Activated CD8-positive, alpha-beta T cell treated with anti-CD3 and anti-CD28 coated beads for 36 hours (primary cell): Measurements from ENCODE around the gene CRYGD. TPM values are rescaled to one million over a fixed set of nuclear protein-coding genes. Genes with fewer than 3 reads are reported as not detected.
A peak's percentile ranks its signal among the peaks of the same experiment; 100 is the strongest.
"Not testable (repeated sequence)": the region's sequence is repeated elsewhere in the genome, so short reads cannot be mapped to it uniquely, and the experiment has no call there.

ENCODE experiments used
- ATAC-seq: fragments of 200-7000 bp; cut with Tn5 transposase; one replicate; pipeline ENCODE4 v1.10.0; 2021; ENCODE audit warnings: mild to moderate bottlenecking, moderate library complexity
- CTCF ChIA-PET: fragments of 350-600 bp; sonication (Branson Sonifier 250); formaldehyde crosslinking; loops from one replicate; lab custom pipeline; 2021; ENCODE audit warnings: antibody characterized with exemption; lab: Charles Lee
- POLR2A ChIA-PET: fragments of 350-600 bp; sonication (Branson Sonifier 250); formaldehyde crosslinking; loops from one replicate; lab custom pipeline; 2021; ENCODE audit warnings: antibody characterized with exemption; lab: Charles Lee
- DNase-seq: peaks from one replicate; pipeline ENCODE4 v3.0.0-alpha.2; 2020
- H3K27ac Mint-ChIP-seq: one replicate; pipeline ENCODE4 v1.8.0; 2021; ENCODE audit warnings: mild to moderate bottlenecking, mixed read lengths
- H3K27me3 Mint-ChIP-seq: one replicate; pipeline ENCODE4 v1.8.0; 2021; ENCODE audit warnings: mixed read lengths
- H3K36me3 Mint-ChIP-seq: one replicate; pipeline ENCODE4 v1.8.0; 2021; ENCODE audit warnings: low read depth, mixed read lengths
- H3K4me1 Mint-ChIP-seq: one replicate; pipeline ENCODE4 v1.8.0; 2021; ENCODE audit warnings: low read depth, mixed read lengths
- H3K4me3 Mint-ChIP-seq: one replicate; pipeline ENCODE4 v1.8.0; 2021; ENCODE audit warnings: mild to moderate bottlenecking, moderate library complexity, mixed read lengths
- H3K9me3 Mint-ChIP-seq: one replicate; pipeline ENCODE4 v1.8.0; 2021; ENCODE audit warnings: mixed read lengths
- intact Hi-C: fragments of 100-400 bp; cut with micrococcal nuclease; formaldehyde crosslinking; loops from one replicate; pipeline ENCODE4 v1.10.0; 2022
- total RNA-seq, 2 experiments: library from RNA; stranded (reverse); gene quantifications; one replicate each; pipeline ENCODE4 v1.2.3, GENCODE V29; 2021
- TF ChIP-seq, protein P1 (sequence below): fragments of 200-600 bp; IDR thresholded peaks from one replicate; pipeline ENCODE4 v1.8.0; 2022; ENCODE audit warnings: antibody characterized with exemption, mild to moderate bottlenecking

CRYGD gene
- total RNA-seq, 2 experiments from 2014 or later, result not detected

DNA sequence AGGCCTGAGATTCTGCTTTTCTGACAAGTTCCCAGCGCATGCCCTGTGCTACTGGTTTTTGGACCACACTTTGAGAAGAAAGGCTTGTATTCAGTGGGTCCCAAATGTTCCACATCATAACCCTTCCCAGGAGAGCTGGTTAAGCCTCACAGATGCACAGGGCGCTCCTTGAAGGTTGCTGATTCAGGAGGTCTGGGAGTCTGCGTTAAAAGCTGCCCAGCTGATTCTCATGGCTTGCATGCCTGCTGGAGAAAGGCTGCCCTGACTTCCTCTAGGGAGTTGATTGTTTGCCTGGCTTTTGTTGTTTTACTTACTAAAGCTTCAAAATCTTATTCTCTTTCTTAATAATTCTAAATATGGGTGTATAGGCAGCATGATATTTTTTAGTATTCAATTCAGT, 20.7 kb downstream of the CRYGD start:
- no peak for ATAC-seq
- intact Hi-C loops, result no loop called here
- POLR2A ChIA-PET, result no interaction called here
- DNase-seq, result no peak
- TF ChIP-seq, protein P1, sequence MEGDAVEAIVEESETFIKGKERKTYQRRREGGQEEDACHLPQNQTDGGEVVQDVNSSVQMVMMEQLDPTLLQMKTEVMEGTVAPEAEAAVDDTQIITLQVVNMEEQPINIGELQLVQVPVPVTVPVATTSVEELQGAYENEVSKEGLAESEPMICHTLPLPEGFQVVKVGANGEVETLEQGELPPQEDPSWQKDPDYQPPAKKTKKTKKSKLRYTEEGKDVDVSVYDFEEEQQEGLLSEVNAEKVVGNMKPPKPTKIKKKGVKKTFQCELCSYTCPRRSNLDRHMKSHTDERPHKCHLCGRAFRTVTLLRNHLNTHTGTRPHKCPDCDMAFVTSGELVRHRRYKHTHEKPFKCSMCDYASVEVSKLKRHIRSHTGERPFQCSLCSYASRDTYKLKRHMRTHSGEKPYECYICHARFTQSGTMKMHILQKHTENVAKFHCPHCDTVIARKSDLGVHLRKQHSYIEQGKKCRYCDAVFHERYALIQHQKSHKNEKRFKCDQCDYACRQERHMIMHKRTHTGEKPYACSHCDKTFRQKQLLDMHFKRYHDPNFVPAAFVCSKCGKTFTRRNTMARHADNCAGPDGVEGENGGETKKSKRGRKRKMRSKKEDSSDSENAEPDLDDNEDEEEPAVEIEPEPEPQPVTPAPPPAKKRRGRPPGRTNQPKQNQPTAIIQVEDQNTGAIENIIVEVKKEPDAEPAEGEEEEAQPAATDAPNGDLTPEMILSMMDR, result no peak
- Mint-ChIP-seq H3K27me3 (peaks cover 11% of the 10 kb centered on the region), H3K4me1 (peaks cover 5% of the 10 kb centered on the region), H3K4me3 (no peak overlapping the region), H3K9me3 (no peaks in the 10 kb centered on the region), H3K36me3 (no peaks in the 10 kb centered on the region), H3K27ac (no peak overlapping the region)
- CTCF ChIA-PET, result interaction anchor here (1.8 kb wide), 1 partner anchor 13 kb away, joined by 5 read pairs; no protein-coding TSS in a partner anchor

DNA sequence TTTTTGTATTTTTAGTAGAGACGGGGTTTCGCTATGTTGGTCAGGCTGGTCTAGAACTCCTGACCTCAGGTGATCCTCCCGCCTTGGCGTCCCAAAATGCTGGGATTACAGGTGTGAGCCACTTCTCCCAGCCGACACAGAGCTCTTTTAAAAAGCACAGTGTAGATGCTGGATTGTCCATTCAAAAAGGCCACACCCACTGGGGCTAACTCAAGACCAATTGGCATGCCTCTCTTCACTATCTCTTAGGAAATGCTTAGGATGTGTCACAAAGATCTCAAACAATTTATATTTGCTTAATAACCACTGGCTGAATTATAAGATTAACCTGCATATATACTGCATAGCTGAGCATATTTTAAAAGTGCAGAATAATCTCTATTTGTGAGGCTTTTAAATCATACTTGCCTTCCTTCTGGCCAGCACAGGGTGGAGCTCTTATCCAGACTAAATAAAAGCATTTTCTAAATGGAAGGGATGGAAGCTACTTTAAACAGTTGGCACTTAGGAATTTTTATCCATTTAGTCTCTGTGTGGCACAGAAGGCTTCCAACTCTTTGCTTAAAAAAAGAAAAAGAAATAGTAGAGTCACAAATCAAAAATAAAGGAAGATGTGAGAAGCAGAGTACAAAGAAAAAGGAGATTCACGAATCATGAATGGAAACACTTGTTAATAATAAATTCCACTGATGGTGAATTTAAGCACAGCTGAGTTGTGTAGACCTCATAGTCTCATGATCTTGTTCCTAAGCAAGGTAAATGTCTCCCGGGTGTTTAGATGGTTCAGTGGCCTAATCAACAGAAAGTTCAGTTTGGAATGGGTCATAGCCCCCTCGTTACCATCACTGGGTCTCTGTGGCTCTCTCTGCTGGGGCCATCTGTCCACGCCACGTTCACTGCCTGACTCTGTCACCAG, 22.4 kb downstream of the CRYGD start:
- no peak for ATAC-seq
- peaks cover 5% of the 10 kb centered on the region for H3K4me1 Mint-ChIP-seq
- no peak overlapping the region for H3K27ac Mint-ChIP-seq
- no peaks in the 10 kb centered on the region for H3K9me3 Mint-ChIP-seq
- peaks cover 11% of the 10 kb centered on the region for H3K27me3 Mint-ChIP-seq
- intact Hi-C loops, result no loop called here
- no peaks in the 10 kb centered on the region for H3K36me3 Mint-ChIP-seq
- TF ChIP-seq, protein P1, result peak; percentile 22
- no peak overlapping the region for H3K4me3 Mint-ChIP-seq
- no peak for DNase-seq
- CTCF ChIA-PET, result interaction anchor here (1.0 to 1.1 kb wide), 4 partner anchors 9 to 152 kb away, joined by 3 to 4 read pairs (median 3); partner anchors contain the start of gene IDH1
- POLR2A ChIA-PET, result no interaction called here

DNA sequence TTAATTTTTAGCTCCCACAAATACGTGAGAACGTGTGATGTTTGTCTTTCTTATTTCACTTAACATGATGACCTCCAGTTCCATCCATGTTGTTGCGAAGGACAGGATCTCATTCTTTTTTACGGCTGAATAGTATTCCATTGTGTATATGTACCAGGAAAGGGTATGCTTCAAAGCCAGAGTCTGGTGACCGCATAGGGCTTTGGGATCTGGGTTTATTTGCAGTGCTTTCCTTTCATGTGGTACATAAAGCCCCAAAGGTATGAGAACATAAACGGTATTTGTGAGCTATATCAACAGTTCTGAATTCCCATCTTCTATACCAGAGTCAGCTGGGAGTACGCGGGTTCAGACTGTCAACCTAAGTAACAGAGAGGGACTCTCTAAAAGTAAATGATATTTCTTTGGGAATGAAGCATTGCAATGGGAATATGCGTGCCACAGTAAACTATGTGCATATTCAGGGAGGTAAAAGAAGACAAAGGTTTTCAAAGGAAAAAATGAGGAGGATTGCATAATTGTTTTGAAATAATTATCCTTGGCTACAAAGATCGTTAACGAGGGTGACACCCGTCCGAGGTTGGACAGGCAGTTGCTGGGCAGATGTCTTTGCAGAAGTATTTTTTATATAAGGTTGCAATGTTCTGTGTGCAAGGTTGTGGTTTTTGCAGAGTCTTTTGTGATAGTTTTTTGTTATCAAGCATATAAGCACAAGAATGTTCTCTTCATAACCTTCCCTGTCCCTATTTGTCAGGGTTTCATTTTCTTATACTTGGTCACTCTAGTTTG, 24.4 kb downstream of the CRYGD start:
- CTCF ChIA-PET, result no interaction called here

DNA sequence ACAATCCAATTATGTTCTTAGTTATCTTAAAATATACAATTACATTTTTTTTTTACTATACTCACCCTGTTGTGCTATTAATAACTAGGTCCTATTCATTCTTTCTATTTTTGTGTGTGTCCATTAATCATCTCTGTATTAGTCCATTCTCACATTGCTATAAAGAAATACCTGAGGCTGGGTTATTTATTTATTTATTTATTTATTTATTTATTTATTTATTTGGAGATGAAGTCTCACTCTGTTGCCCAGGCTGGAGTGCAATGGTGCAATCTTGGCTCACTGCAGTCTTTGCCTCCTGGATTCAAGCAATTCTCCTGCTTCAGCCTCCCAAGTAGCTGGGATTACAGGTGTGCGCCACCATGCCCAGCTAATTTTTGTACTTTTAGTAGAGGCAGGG, 25.6 kb downstream of the CRYGD start:
- ATAC-seq, H3K4me3 Mint-ChIP-seq, H3K9me3 Mint-ChIP-seq, H3K36me3 Mint-ChIP-seq, POLR2A ChIA-PET, DNase-seq, H3K4me1 Mint-ChIP-seq, CTCF ChIA-PET, H3K27ac Mint-ChIP-seq, H3K27me3 Mint-ChIP-seq, intact Hi-C loops: not testable (repeated sequence)

More for the DNA sequence above, 24.4 kb downstream of the CRYGD start:
- H3K27me3 Mint-ChIP-seq, result peaks cover 9% of the 10 kb centered on the region
- ATAC-seq, result no peak
- peaks cover 5% of the 10 kb centered on the region for H3K4me1 Mint-ChIP-seq
- TF ChIP-seq, protein P1, result no peak
- no peak overlapping the region for H3K4me3 Mint-ChIP-seq
- POLR2A ChIA-PET, result no interaction called here
- DNase-seq, result no peak
- no peaks in the 10 kb centered on the region for H3K9me3 Mint-ChIP-seq
- intact Hi-C loops, result no loop called here
- no peaks in the 10 kb centered on the region for H3K36me3 Mint-ChIP-seq
- no peak overlapping the region for H3K27ac Mint-ChIP-seq

DNA sequence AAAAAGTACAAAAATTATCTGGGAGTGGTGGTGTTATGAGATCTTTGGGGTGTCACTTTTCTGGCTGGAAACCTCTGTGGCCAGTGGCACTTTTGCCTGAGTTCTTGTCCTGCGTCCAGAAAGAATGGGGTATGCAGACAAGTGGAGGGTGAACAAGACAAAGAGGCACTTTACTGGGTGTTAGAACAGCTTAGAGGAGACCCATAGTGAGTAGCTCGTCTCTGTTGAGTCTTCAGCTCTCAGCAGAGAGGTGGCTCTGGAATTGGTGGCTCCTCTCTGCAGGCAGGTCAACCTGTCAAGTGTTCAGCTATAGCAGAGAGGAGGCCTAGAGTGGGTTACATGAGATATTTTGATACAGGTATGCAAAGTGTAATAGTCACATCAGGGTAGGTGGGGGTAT, 26.1 kb downstream of the CRYGD start:
- H3K4me1 Mint-ChIP-seq, result peaks cover 5% of the 10 kb centered on the region
- intact Hi-C loops, result no loop called here
- CTCF ChIA-PET, result interaction anchor here (0.9 kb wide), 1 partner anchor 15 kb away, joined by 3 read pairs; no protein-coding TSS in a partner anchor
- POLR2A ChIA-PET, result no interaction called here
- TF ChIP-seq, protein P1, result no peak
- peaks cover 9% of the 10 kb centered on the region for H3K27me3 Mint-ChIP-seq
- no peak overlapping the region for H3K4me3 Mint-ChIP-seq
- ATAC-seq (no peak), DNase-seq (no peak)
- H3K36me3 Mint-ChIP-seq, result no peaks in the 10 kb centered on the region
- no peaks in the 10 kb centered on the region for H3K9me3 Mint-ChIP-seq
- no peak overlapping the region for H3K27ac Mint-ChIP-seq
